Fibroblast of lung (primary cell): Measurements from ENCODE around the gene KCNJ4. TPM values are rescaled to one million over a fixed set of nuclear protein-coding genes. Genes with fewer than 3 reads are reported as not detected.

Source experiments
- DNase-seq, 2 donors: peaks; one replicate each; pipeline versions ENCODE4 v3.0.0 to v3.0.0-alpha.2; 2010; ENCODE audit warnings: low read depth in 2 of 2
- H2AFZ ChIP-seq: 2 replicates; pipeline ENCODE4 v1.5.1; 2012; ENCODE audit warnings: low read length, control low read depth, inconsistent platforms
- H3K27ac ChIP-seq: 2 replicates; pipeline ENCODE4 v1.5.1; 2011; ENCODE audit warnings: low read length, control low read depth; ENCODE audit not compliant: insufficient read depth
- H3K27me3 ChIP-seq: 2 replicates; pipeline ENCODE4 v1.5.1; 2011; ENCODE audit warnings: mild to moderate bottlenecking, low read length; ENCODE audit not compliant: control insufficient read depth, insufficient read depth
- H3K36me3 ChIP-seq: 2 replicates; pipeline ENCODE4 v1.5.1; 2011; ENCODE audit warnings: low read length; ENCODE audit not compliant: control insufficient read depth, insufficient read depth
- H3K4me1 ChIP-seq: 2 replicates; pipeline ENCODE4 v1.5.1; 2011; ENCODE audit warnings: low read length; ENCODE audit not compliant: control insufficient read depth, insufficient read depth; ENCODE audit errors: extremely low read depth
- H3K4me2 ChIP-seq: 2 replicates; pipeline ENCODE4 v1.5.1; 2011; ENCODE audit warnings: low read length, control low read depth; ENCODE audit not compliant: insufficient read depth; ENCODE audit errors: extremely low read depth
- H3K4me3 ChIP-seq, 4 experiments: fragments of 200-600 bp in 1 of 4; sonication (generic) in 1 of 4; replicated peaks in 1 of 4; 2 replicates each; pipeline ENCODE4 v1.5.1; 2011 to 2016; ENCODE audit warnings: low read length in 4 of 4, low read depth in 3 of 4, mild to moderate bottlenecking in 3 of 4, control low read depth in 2 of 4, inconsistent platforms in 1 of 4, mixed read lengths in 1 of 4; ENCODE audit not compliant: insufficient read depth in 1 of 4; ENCODE audit errors: control extremely low read depth in 1 of 4
- H3K79me2 ChIP-seq: 2 replicates; pipeline ENCODE4 v1.5.1; 2012; ENCODE audit warnings: mild to moderate bottlenecking, low read length, inconsistent platforms; ENCODE audit not compliant: control insufficient read depth, insufficient read depth
- H3K9ac ChIP-seq: 2 replicates; pipeline ENCODE4 v1.5.1; 2011; ENCODE audit warnings: mild to moderate bottlenecking, low read length, control low read depth; ENCODE audit not compliant: insufficient read depth
- H3K9me3 ChIP-seq: 2 replicates; pipeline ENCODE4 v1.5.1; 2012; ENCODE audit warnings: low read depth, low read length; ENCODE audit not compliant: control insufficient read depth, insufficient read depth
- H4K20me1 ChIP-seq: 2 replicates; pipeline ENCODE4 v1.5.1; 2011; ENCODE audit warnings: low read length; ENCODE audit not compliant: control insufficient read depth, insufficient read depth; ENCODE audit errors: extremely low read depth
- CTCF ChIP-seq, 2 donors: IDR thresholded peaks in 1 of 2; conservative IDR thresholded peaks in 1 of 2; 1 replicate in 1 of 2; 2 replicates in 1 of 2; pipeline ENCODE4 v1.5.1; 2011 to 2012; ENCODE audit warnings: low read length in 2 of 2, control low read depth in 1 of 2, inconsistent platforms in 1 of 2, low read depth in 1 of 2, mild to moderate bottlenecking in 1 of 2
- EZH2 ChIP-seq: IDR thresholded peaks from 2 replicates; pipeline ENCODE4 v1.5.1; 2012; ENCODE audit warnings: low read length, control low read depth, mild to moderate bottlenecking; ENCODE audit errors: missing control alignments
- polyA plus RNA-seq, 2 donors: library from polyadenylated mRNA; depleted of rRNA in 1 of 2; stranded (reverse) in 1 of 2; unstranded in 1 of 2; fragments of >200 nt; gene quantifications; 2 replicates each; pipeline ENCODE4 v1.2.1, GENCODE V29; 2011 to 2012; ENCODE audit warnings: missing spikeins in 1 of 2
- total RNA-seq: library from RNA; depleted of rRNA; stranded (reverse); fragments of >200 nt; gene quantifications from 2 replicates; pipeline ENCODE4 v1.2.1, GENCODE V29; 2014

KCNJ4 gene
- total and polyA plus RNA-seq, 2 donors (not counting 1 experiment from before 2014, with no cell fraction given), result not detected

GRCh38 chr22:38485783-38486182 is 30.8 kb upstream of the KCNJ4 start:
- no peaks in the 10 kb centered on the region for H3K9me3 ChIP-seq
- no peaks in the 10 kb centered on the region for H4K20me1 ChIP-seq
- no peak overlapping the region for H2AFZ ChIP-seq
- TF ChIP-seq CTCF (conservative IDR thresholded peaks at IDR 0.05 in 1 of 2, IDR thresholded peaks at IDR 0.05 in 1 of 2; ENCODE audit: low read depth in 1 of 2, low read length in 2 of 2), result no peak
- TF ChIP-seq EZH2, result no peak
- H3K79me2 ChIP-seq, result peaks cover 25% of the 10 kb centered on the region
- no peak overlapping the region for H3K4me3 ChIP-seq
- peaks cover 29% of the 10 kb centered on the region for H3K36me3 ChIP-seq
- no peaks in the 10 kb centered on the region for H3K27me3 ChIP-seq
- H3K9ac ChIP-seq, result no peak overlapping the region
- H3K4me1 ChIP-seq, result peaks cover 9% of the 10 kb centered on the region
- H3K4me2 ChIP-seq, result no peak overlapping the region
- no peak for DNase-seq
- no peak overlapping the region for H3K27ac ChIP-seq

GRCh38 chr22:38484244-38484643 is 29.2 kb upstream of the KCNJ4 start:
- Histone ChIP-seq H3K27ac (no peak overlapping the region), H3K9me3 (no peaks in the 10 kb centered on the region), H3K4me3 (no peak overlapping the region), H2AFZ (no peak overlapping the region), H3K9ac (no peak overlapping the region), H3K36me3 (peaks cover 20% of the 10 kb centered on the region), H4K20me1 (no peaks in the 10 kb centered on the region), H3K27me3 (no peaks in the 10 kb centered on the region), H3K79me2 (peaks cover 14% of the 10 kb centered on the region), H3K4me1 (peaks cover 5% of the 10 kb centered on the region), H3K4me2 (no peak overlapping the region)
- no peak for DNase-seq
- TF ChIP-seq CTCF (conservative IDR thresholded peaks at IDR 0.05 in 1 of 2, IDR thresholded peaks at IDR 0.05 in 1 of 2; ENCODE audit: low read depth in 1 of 2, low read length in 2 of 2) (no peak), EZH2 (no peak)

- H2AFZ ChIP-seq, result no peak overlapping the region
- H4K20me1 ChIP-seq, result no peaks in the 10 kb centered on the region
- peaks cover 5% of the 10 kb centered on the region for H3K4me1 ChIP-seq
- TF ChIP-seq EZH2 (no peak), CTCF (conservative IDR thresholded peaks at IDR 0.05 in 1 of 2, IDR thresholded peaks at IDR 0.05 in 1 of 2; ENCODE audit: low read depth in 1 of 2, low read length in 2 of 2) (no peak)
- no peak overlapping the region for H3K9ac ChIP-seq
- H3K9me3 ChIP-seq, result no peaks in the 10 kb centered on the region
- no peak for DNase-seq
- peaks cover 12% of the 10 kb centered on the region for H3K36me3 ChIP-seq
- H3K4me3 ChIP-seq, result no peak overlapping the region
- H3K4me2 ChIP-seq, result no peak overlapping the region
- H3K27ac ChIP-seq, result no peak overlapping the region
- H3K79me2 ChIP-seq, result peaks cover 4% of the 10 kb centered on the region
- H3K27me3 ChIP-seq, result no peaks in the 10 kb centered on the region
Observed at GRCh38 chr22:38482662-38483308, 27.8 kb upstream of the KCNJ4 start.
